Putamen (tissue), 1 donor: ENCODE data around the gene SIM1.

ENCODE experiments used
- DNase-seq: peaks from one replicate; pipeline ENCODE4 v3.0.0-alpha.2; 2016; ENCODE audit warnings: low spot score

SIM1 gene

GRCh38 chr6:100456141-100456907 lies 8.4 kb downstream of the SIM1 start:
- DNase-seq = no peak

GRCh38 chr6:100455230-100456124 lies 9.2 kb downstream of the SIM1 start:
- DNase-seq = no peak

- DNase-seq = no peak
These were observed 10.0 kb downstream of the SIM1 start for GRCh38 chr6:100454551-100455229.

GRCh38 chr6:100453701-100454521 lies 10.8 kb downstream of the SIM1 start:
- no peak for DNase-seq

GRCh38 chr6:100452998-100453397 lies 11.7 kb downstream of the SIM1 start:
- no peak for DNase-seq

GRCh38 chr6:100451577-100451976 lies 13.1 kb downstream of the SIM1 start:
- DNase-seq = no peak

- DNase-seq = no peak
These were observed 15.5 kb downstream of the SIM1 start for GRCh38 chr6:100449239-100449691.

- no peak for DNase-seq
These were observed 16.6 kb downstream of the SIM1 start for GRCh38 chr6:100447900-100448748.

GRCh38 chr6:100447081-100447899 lies 17.4 kb downstream of the SIM1 start:
- DNase-seq = no peak

- DNase-seq = no peak
These were observed 18.3 kb downstream of the SIM1 start for GRCh38 chr6:100446115-100447080.

- no peak for DNase-seq
These were observed 19.2 kb downstream of the SIM1 start for GRCh38 chr6:100445512-100445911.

GRCh38 chr6:100440935-100441334 lies 23.8 kb downstream of the SIM1 start:
- DNase-seq = no peak

GRCh38 chr6:100435299-100435698 lies 29.4 kb downstream of the SIM1 start:
- DNase-seq = no peak

- DNase-seq = no peak
These were observed 30.8 kb downstream of the SIM1 start for GRCh38 chr6:100433726-100434435.

GRCh38 chr6:100432136-100432535 lies 32.6 kb downstream of the SIM1 start:
- DNase-seq = no peak

GRCh38 chr6:100430962-100431361 lies 33.8 kb downstream of the SIM1 start:
- no peak for DNase-seq

GRCh38 chr6:100427452-100427851 lies 37.3 kb downstream of the SIM1 start:
- DNase-seq = no peak
